Panc1 (cell line): ENCODE data around the gene UBXN11.

Experiments used
- TCF7L2 ChIP-seq: IDR thresholded peaks from 2 replicates; pipeline ENCODE4 v1.6.1; 2011; ENCODE audit warnings: mild to moderate bottlenecking, low read depth, low read length, inconsistent platforms
- TF ChIP-seq, protein P1 (sequence below): fragments of 450-650 bp; IDR thresholded peaks from 2 replicates; pipeline ENCODE4 v1.5.1; 2017; ENCODE audit warnings: mild to moderate bottlenecking

GRCh38 chr1:26289158-26290059 lies 17.0 kb downstream of the UBXN11 start:
- TF ChIP-seq, protein P1, sequence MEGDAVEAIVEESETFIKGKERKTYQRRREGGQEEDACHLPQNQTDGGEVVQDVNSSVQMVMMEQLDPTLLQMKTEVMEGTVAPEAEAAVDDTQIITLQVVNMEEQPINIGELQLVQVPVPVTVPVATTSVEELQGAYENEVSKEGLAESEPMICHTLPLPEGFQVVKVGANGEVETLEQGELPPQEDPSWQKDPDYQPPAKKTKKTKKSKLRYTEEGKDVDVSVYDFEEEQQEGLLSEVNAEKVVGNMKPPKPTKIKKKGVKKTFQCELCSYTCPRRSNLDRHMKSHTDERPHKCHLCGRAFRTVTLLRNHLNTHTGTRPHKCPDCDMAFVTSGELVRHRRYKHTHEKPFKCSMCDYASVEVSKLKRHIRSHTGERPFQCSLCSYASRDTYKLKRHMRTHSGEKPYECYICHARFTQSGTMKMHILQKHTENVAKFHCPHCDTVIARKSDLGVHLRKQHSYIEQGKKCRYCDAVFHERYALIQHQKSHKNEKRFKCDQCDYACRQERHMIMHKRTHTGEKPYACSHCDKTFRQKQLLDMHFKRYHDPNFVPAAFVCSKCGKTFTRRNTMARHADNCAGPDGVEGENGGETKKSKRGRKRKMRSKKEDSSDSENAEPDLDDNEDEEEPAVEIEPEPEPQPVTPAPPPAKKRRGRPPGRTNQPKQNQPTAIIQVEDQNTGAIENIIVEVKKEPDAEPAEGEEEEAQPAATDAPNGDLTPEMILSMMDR = no peak
- no peak for TF ChIP-seq TCF7L2
